Parathyroid adenoma (tissue), 2 donors: Measurements from ENCODE around the gene HSPA6.
"Not testable (repeated sequence)": the region's sequence is repeated elsewhere in the genome, so short reads cannot be mapped to it uniquely, and the experiment has no call there.

ENCODE experiments used
- H2AFZ ChIP-seq: fragments of 300-600 bp; sonication (generic); one replicate; pipeline ENCODE4 v1.7.0; 2017; ENCODE audit warnings: antibody characterized with exemption, mild to moderate bottlenecking
- H3K27ac ChIP-seq: fragments of 300-600 bp; sonication (generic); one replicate; pipeline ENCODE4 v1.7.0; 2017
- H3K27me3 ChIP-seq: fragments of 300-600 bp; sonication (generic); one replicate; pipeline ENCODE4 v1.7.0; 2017; ENCODE audit warnings: low read length; ENCODE audit not compliant: control insufficient read depth, insufficient read depth
- H3K36me3 ChIP-seq: fragments of 300-600 bp; sonication (generic); one replicate; pipeline ENCODE4 v1.7.0; 2017; ENCODE audit warnings: low read length; ENCODE audit not compliant: control insufficient read depth, insufficient read depth
- H3K4me1 ChIP-seq: fragments of 300-600 bp; sonication (generic); one replicate; pipeline ENCODE4 v1.7.0; 2017; ENCODE audit warnings: control low read depth
- H3K4me2 ChIP-seq: fragments of 300-600 bp; sonication (generic); one replicate; pipeline ENCODE4 v1.7.0; 2017; ENCODE audit warnings: low read length
- H3K4me3 ChIP-seq: fragments of 300-600 bp; sonication (generic); one replicate; pipeline ENCODE4 v1.7.0; 2017; ENCODE audit warnings: low read depth, low read length
- H3K79me2 ChIP-seq: fragments of 300-600 bp; sonication (generic); one replicate; pipeline ENCODE4 v1.7.0; 2017; ENCODE audit warnings: control low read depth
- H3K9ac ChIP-seq: fragments of 300-600 bp; sonication (generic); one replicate; pipeline ENCODE4 v1.7.0; 2017; ENCODE audit warnings: mild to moderate bottlenecking
- H3K9me3 ChIP-seq: fragments of 300-600 bp; sonication (generic); one replicate; pipeline ENCODE4 v1.7.0; 2017; ENCODE audit warnings: low read length; ENCODE audit not compliant: control insufficient read depth
- donor health status: primary hyperparathyroidism.

Gene HSPA6

DNA sequence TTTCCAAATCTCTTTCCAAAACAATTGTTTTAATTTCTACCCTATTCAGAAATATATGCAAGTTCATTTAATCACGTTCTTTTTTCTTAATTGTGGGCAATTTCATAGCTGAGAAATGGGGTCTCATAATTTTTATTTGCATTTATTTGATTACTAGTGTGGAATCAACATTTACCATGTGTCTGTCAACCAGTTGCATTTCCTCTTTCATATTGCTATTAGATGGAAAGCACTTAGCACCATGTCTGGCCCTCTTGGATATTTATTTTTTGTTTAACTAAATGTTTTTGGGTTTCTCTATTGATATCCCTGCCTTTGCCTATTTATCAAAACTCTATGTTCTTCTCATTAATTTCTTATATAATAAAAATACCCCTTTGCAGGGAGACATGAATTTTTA is 39.2 kb downstream of the HSPA6 start:
- H3K4me3 ChIP-seq, H2AFZ ChIP-seq, H3K27me3 ChIP-seq, H3K9ac ChIP-seq, H3K27ac ChIP-seq, H3K9me3 ChIP-seq, H3K79me2 ChIP-seq, H3K36me3 ChIP-seq, H3K4me2 ChIP-seq, H3K4me1 ChIP-seq: not testable (repeated sequence)

DNA sequence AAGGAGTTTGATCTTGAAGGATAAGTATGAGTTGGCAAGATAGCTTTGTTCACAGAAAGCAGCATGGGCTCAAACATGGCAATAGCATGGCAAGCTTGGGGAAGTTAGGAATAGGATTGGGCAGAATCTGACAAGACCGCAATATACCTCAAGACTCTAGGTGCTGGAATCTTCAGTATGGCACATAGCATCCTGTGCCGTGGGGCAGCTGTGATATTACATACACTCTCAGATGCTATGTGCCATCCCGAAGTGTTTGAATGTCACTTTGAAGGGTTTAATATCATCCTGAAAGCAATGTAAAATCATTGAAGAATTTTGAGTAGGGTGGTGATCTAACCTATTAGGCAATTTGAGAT is 42.2 kb downstream of the HSPA6 start:
- H3K9me3 ChIP-seq, H3K36me3 ChIP-seq, H3K27me3 ChIP-seq, H3K4me2 ChIP-seq, H2AFZ ChIP-seq, H3K79me2 ChIP-seq, H3K4me3 ChIP-seq, H3K4me1 ChIP-seq, H3K9ac ChIP-seq, H3K27ac ChIP-seq: not testable (repeated sequence)

GRCh38 chr1:161571703-161572102 is 47.4 kb downstream of the HSPA6 start:
- H3K9me3 ChIP-seq, H3K27ac ChIP-seq, H3K4me2 ChIP-seq, H3K9ac ChIP-seq, H3K4me1 ChIP-seq, H3K4me3 ChIP-seq, H3K79me2 ChIP-seq, H3K36me3 ChIP-seq, H2AFZ ChIP-seq, H3K27me3 ChIP-seq: not testable (repeated sequence)
